SHP77 (cell line): ENCODE measurements around the gene SDCCAG8.

Experiments used
- DNase-seq, 2 experiments: peaks; one replicate each; lab custom pipeline; 2025; lab: John Stamatoyannopoulos, UW

Gene SDCCAG8

DNA sequence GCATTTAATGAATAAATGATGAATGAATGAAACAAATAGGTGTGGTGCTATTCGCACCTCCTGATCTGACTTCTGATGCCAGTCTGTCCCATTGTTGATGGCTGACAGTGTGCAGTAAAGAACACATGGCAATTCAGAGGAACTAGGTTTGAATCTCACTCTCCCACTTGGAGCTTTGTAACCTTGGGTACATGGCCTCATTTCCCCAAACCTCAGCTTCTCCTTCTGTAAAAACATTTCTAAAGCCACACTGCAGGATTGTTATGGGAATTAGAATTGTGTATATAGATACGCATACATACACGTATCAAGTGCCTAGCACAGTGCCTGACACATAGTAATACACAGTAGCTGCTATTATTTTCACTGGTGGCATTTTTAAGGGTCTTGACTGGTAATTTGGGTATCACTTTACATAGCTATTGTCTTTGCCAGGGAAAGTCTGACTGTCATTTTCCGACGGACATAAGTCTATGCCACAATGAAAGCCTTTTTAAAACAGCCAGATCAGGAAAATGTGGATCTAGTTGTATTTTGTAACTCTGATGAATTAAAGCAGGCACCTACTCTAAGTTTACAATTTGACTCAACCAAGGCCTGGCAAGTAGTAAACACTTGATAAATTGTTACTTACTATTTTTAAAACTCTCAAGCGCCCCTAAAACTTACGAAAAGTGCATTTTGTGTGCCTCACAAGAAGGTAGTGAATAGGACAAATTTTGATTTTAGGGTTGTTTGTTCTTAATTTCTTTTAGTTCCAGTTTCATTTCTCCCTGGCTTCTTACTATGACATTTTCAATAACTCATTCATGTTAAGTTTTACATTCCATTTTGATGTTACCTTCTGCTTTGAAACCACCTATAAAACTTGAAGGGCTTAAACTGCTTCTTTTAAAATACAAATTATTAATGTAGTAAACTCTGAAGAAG is 164.4 kb downstream of the SDCCAG8 start:
- DNase-seq, result no peak

DNA sequence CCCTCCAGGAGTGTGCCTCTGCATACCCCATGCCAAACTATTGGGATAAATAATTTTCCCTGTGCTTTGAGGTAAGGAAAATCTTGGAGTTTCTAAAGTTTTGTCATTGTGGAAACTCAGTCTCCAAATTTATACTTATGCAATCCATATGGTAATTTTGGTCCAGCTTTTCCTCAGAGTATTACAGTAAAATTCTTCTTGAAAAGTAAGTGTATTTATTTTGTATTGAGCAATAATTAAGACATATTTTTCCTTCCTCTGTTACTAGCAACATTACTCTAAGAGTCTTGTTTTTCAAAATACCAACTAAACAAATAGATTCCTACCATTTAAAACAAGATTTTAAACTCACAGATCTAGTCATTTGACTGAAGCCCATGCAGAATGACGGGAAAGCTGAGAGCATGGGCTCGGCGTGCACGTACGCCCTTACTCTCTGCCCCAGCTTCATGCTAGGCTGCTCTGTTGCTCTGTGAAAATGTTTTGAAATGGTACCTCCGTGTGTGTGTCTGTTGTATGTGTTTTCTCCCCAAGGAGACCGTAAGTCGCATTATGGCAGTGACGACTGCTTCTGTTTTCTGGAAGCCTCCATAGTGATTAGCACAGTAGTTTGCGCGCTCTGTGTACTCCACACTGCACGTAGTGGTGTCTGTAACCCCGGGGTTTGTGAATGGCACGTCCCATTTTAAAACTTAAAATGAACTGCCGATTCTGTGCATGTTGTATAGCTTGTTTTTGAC is 165.3 kb downstream of the SDCCAG8 start:
- peak; percentile 43 for DNase-seq

DNA sequence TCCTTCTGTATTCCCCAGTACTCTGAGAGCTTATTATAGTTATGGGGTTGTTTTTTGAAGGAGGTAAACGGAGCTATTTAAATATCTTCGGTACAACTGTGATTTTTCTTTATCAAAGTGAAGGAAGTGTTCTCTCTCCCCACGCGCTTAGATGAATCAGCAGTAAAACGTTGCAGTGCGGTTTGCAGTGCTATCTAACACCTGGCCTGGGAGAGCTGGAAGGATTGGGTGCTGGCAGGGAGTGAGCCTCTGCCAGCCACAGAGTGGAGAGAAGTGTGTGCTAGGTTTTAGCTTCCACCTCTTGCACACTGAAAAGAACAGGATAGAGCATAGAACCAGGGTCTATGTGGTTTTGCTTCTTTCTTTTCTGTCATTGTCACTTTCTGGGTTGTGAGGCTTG is 165.9 kb downstream of the SDCCAG8 start:
- peak; percentile 88 to 91 for DNase-seq

DNA sequence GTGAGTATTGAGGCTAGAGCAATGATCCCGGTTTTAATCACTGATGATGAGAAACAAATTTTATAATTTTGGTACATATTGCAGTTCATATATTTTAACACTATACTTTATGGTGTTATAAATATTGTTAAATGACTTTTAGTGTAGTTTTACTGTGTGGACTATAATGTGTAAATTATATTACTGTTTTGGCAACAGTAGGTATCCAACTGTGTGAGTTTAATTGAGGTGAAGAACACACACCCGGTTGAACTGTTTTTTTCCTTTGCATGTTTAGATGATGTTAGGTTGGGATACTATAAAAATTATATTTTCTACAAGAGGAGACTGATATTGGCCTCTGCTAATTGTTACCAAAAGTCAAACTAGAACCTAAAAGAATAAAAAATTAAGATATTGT is 166.5 kb downstream of the SDCCAG8 start:
- DNase-seq, result no peak

DNA sequence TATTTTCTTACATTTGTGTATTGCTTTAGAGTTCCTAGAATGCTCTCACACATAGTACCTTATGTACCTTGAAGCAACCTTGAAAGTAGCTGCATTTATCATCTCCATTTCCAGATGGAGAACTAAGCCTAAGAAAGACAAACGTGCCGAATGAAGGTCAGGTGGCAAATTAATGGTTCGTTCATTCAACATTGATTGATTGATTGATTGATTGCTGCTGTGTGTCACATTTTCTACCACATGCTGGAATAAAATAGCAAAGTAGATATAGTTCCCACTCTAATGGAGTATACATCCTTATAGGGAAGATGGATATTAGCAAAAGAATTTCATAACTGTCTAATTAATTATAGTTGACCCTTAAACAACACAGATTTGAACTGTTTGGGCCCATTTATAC is 172.2 kb downstream of the SDCCAG8 start:
- no peak for DNase-seq

DNA sequence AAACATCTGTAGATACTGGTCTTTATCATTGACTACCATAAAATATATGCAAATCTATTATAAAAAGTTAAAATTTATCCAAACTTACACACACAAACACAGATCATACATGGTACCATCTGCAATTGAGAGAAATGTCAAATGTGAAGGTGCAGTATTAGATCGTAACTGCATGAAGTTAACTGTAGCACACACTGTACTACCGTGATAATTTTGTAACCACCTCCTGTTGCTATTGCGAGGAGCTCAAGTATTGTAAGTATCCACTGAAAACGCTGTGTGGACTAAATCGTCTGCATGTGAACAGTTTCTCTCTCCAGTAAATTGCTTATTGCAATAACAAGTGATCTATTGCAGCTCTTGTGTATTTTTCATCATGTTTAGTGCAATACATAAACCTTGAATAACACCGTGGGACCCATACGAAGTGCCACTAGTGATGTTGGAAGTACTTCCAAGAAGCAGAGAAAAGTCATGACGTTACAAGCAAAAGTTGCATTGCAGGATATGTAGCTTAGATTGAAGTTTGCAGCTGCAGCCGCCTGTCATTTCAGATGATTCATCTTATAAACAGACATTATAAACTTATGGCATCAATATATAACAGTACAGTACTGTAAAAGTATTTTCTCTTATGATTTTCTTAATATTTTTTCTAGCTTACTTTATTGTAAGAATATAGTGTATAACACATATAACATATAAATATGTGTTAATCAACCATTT is 172.9 kb downstream of the SDCCAG8 start:
- DNase-seq, result no peak

DNA sequence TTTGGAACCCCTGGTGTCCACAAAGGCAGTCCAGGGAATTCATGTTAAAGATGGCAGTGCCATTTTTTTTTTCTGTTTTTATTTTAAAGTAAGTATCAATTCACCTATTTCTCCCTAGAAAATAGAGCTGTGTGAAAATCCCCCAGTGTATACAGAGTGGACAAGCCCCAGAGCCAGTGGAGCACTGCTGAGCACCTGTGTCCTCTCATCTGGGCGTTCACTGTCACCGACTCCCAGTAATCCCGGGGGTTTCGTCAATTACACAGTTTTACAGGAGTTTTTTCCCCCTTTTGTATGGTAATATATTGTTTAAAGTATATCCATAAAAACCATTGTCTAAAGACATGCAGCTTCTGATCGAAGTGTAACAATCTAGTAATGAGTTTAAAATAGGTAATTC is 175.8 kb downstream of the SDCCAG8 start:
- no peak for DNase-seq

DNA sequence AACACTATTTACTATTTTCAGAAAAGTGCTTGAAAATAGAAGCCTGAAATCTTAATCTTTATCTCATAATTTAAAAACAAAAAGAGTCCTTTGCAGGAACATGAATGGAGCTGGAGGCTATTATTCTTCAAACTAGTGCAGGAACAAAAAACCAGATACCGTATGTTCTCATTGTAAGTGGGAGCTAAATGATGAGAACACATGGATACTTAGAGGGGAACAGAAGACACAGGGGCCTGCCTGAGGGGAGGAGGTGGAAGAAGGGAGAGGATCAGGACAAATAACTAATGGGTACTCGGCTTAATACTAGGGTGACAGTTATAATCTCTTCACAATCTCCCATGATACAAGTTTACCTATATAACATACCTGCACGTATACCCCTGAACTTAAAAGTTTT is 176.3 kb downstream of the SDCCAG8 start:
- no peak for DNase-seq

DNA sequence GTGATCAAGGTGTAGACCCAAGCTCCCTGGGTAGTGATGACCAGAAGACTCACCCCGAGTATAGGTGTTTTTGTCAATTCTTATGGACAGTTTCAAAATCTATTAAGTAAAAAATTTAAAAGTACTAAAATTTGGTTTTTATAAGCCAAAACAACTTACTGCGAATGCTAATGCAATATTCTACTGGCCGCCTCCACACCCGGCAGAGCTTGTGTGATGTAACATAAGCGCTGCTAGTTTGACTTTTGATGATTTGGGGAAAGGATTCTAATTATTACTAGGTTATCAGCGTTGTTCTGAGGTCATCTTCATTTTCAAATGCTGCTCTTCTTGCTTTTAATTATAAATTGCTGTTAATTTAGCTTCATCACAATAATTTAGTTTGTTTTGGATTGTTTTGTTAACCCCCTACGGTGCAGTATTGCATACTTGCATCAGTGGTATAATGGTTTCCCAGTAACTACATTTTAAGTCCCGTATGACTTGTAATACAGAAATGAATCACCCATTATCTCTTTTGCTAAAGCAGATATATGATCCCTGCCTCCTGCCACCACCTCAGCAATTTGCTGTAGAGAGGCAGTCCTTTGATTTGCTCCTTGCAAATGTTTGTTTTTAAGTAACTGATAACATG is 178.0 kb downstream of the SDCCAG8 start:
- no peak for DNase-seq

DNA sequence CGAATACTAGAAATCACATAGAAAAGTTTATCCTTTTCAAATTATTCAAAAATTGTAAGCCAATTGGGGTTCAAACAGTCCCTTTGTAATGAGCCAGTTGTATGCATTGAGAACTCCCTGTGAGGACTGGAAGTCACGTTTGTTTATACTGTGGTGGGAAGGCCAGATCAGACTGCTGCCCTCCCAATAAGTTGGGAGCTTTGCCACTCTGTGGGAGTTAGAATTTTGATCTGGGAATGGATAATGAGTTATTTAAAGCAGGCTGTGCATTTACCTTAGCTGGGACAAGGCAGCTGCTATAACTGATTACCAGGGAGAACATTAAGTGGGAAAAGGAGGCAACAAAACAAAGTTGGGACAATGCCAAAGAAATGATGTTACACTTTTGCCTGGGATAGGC is 178.8 kb downstream of the SDCCAG8 start:
- DNase-seq, result no peak

DNA sequence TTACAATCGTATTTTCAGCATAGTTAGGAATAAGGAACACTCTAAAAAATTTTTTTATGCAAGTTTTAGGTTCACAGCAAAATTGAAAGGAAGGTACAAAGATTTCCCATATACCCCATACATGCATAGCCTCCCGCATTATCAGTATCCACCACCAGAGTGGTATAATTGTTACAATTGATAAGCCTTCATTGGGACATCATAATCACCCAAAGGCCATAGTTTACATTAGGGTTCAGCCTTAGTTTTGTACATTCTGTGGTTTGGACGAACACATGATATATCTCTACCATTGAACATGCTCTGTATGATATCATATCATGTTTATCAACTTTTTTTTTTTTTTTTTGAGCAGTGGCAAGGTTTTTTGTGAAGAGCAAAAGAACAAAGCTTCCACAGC is 180.0 kb downstream of the SDCCAG8 start:
- no peak for DNase-seq

DNA sequence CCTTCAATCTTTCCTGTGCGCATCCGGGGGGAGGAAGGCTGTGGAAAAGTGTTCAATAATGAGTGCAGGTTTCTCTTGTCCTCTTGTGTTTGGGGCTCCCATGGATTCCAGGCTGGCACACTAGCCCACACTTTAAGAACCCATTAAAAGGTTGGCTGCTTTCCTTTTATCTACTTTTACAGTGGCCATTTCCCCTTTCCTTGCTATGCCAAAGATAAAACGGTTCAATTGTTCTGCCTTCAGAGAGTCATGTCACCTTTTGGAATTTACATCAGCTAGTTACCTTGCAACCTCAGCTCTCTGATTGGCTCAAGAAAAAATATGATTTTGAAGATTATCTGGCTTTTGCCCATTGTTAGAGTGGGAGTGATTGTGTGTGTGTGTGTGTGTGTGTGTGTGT is 182.3 kb downstream of the SDCCAG8 start:
- DNase-seq, result no peak

DNA sequence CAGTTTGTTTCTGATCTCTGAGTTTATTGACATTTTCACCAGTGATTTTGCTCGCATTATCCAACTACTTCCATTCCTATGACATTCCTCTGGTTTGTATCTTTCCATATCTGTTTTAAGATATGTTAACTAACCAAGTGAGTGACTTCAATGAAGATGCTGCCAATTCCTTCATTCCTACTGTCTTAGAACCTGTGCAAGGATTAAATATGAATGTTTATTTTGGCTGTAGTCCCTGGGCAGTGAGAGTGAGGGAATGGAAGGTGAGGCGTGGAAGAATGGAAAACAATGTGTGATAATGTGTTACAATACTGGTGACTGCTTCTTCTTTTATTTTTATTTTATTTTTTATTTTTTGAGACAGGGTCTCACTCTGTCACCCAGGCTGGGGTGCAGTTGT is 183.0 kb downstream of the SDCCAG8 start:
- no peak for DNase-seq

DNA sequence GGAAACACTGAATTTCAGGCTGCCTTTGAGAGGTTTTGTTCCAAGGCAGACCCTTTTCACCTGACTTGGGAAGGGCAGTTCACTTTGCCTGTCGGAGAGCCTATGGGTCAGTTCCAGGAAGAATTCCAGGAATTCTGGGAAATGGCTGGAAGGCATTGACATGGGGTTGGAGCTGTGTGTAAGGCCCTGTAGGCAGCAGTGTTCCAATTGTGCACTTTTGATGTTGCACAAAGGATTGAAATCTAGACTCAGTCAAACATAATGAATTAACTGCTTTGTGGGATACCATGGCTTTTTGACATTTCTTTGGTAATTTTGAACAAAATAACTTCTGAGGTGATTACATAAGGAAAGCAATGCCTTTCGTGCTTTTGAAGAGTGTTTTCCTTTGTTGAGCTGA is 184.6 kb downstream of the SDCCAG8 start:
- DNase-seq, result no peak

DNA sequence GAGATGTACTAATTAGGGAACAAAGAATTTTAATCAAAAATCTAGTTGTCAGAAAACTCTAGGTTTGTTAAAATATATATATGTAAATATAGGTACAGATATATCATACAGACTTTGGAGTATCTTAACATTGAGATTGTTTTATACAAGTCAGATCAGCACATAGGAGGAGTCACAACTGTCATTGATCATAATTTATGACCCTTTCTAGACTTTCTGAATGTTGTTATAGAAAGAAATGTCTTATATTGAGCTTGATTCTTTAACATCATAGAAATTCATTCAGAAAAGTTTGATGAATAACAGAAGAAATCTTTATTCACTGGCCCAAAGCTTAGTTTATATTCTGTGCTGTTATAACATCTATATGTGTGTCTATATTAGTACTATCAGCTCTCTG is 185.8 kb downstream of the SDCCAG8 start:
- DNase-seq, result no peak

DNA sequence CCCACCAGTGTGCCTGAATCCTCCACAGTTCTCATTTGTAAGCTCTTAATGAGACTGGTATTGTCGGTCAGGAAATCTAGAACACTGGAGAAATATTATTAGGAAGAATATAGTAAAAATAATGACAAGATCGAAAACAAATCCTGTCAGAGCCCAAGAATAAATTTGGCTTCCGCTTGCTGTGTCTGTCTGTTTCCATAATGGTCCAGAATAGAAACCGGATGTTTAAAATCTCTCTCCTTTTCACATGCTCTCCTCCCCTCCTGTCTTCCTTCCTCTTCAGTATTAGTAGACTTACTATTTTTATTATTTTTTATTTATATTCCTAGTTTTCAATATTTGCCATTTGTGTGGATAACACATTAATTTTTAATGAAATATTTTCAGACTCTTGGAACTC is 187.7 kb downstream of the SDCCAG8 start:
- no peak for DNase-seq

DNA sequence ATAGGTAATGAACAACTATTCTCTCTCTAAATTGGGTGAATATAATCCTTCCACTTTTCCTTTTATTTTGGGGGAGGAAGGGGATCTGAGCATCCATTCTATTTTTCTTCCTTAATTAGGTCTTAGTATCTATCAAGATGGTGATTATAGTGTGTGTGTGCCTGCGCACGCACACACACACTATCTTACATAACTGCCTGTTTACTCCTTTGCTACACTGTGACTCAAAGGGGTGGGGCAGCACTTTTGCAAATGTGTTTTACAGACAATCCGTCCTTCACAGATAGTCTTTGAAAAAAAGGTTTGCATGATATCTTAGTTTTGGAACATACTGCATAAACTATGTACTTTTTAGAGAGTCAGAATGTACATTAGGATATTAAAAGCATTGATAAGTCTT is 191.5 kb downstream of the SDCCAG8 start:
- DNase-seq, result no peak

DNA sequence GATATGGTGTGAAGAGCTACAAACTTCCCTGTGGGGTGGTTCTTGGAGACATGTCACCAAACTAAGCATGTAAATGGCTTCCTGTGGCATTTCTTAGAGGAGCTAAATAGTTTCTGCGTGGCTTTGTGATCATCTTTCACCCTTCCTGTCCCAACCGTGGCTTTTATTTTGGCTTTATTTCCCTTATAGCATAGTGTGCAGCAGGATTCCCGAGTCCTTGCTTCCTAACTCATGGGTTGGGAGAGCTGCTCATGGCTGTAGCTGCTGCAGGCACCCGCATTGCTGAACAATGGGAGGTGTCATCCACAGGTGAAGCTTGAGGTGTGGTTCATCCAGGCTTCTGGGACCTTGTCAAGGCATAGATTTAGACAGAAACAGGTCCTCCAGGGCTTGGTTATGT is 192.0 kb downstream of the SDCCAG8 start:
- DNase-seq, result no peak

DNA sequence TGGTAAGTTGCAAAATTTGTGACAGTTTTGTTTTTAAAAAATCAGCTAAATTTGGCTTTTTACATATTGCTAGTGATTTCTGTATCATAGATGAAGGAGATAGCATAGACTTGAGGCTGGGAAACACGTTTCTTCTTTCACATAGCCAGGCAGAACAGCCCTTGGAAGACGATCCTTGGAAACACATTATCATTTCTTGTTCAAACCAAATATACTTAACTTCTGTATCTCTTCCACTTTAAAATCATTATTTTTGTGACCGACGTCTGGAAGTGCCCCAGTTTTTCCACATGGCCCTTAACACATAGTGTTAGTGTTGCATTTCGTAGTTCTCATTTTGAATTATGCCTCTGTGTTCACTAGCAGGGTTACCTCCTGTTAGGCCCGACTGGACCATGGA is 193.5 kb downstream of the SDCCAG8 start:
- DNase-seq, result no peak

DNA sequence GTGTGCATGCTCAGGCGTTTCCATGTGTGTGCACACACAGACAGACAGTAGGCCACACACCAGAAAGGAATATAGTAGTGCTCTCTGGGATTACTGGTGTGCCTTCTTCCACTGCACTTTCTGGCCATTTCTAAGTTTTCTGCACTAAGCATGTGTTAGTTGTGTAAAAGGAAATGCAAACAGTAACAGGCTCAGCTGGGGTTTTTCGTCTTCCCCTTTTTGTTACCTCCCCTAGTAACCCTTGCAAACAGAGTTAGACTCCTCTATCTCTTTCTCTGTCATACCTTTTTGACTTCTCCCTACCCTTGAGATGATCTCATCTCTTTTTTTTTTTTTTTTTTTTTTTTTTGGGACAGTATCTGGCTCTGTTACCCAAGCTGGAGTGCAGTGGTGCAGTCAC is 196.3 kb downstream of the SDCCAG8 start:
- DNase-seq, result no peak

DNA sequence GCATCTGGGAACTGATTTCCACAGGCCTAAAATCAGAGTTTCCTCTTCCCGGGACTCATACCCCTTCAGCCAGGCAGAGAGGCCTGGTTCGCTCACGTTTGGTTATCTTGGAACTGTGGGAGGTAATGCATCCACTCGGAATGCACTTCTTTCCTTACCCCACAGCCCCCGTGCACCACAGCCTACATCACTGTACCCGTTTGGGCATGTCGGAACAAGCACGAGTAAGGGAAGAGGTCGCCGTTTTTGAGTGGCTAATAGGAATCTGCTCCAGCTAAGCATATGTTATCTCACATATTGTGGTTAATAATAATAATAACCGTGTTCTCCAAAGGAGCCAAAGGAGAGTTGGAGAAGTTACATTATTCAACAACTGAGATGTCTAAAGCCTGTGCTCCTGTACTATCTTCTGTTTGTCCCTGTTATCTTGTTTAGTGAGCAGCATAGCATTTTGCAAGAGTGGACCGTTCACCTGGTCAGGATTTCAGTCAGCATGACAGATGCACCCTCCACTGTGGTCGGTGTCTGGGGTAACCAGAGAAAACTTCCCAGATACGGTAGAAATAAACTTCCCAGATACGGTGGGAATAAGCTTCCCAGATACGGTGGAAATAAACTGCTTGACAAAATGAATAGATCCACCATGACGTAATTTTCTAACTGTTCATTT is 198.6 kb downstream of the SDCCAG8 start:
- no peak for DNase-seq
